SK-N-SH (cell line): ENCODE measurements around the gene SLC41A2. TPM values are rescaled to one million over a fixed set of nuclear protein-coding genes. Genes with fewer than 3 reads are reported as not detected.

Experiments
- CTCF ChIA-PET: fragments of 300-600, 350-600 bp; formaldehyde crosslinking; extraction: SDS; loops from one replicate; lab custom pipeline; 2021; lab: Yijun Ruan, JAX
- POLR2A ChIA-PET: fragments of 350-600 bp; sonication (Branson Sonifier 250); formaldehyde crosslinking; extraction: SDS; loops from one replicate; lab custom pipeline; 2020; ENCODE audit warnings: antibody characterized with exemption, inconsistent platforms; lab: Yijun Ruan, JAX
- DNase-seq: peaks from one replicate; pipeline ENCODE4 v3.0.0; 2012
- H2AFZ ChIP-seq: fragments of 200-600 bp; sonication (generic); 2 replicates; pipeline ENCODE4 v1.8.1; 2016; ENCODE audit warnings: antibody characterized with exemption, mild to moderate bottlenecking, low read depth
- H3F3A ChIP-seq: fragments of 200-600 bp; sonication (generic); replicated peaks from 2 replicates; pipeline ENCODE3; 2016; ENCODE audit warnings: antibody characterized with exemption, mild to moderate bottlenecking; ENCODE audit not compliant: insufficient read depth
- H3K27ac ChIP-seq, 2 experiments: fragments of 200-500 bp in 1 of 2; fragments of 200-600 bp in 1 of 2; sonication (Bioruptor generic) in 1 of 2; sonication (generic), shearing (Covaris generic) in 1 of 2; 2 replicates each; pipeline versions ENCODE4 v1.5.1 to v1.6.1; 2014 to 2016; ENCODE audit warnings: low read depth in 2 of 2, inconsistent platforms in 1 of 2, low read length in 1 of 2, mild to moderate bottlenecking in 1 of 2, mixed read lengths in 1 of 2
- H3K27me3 ChIP-seq: fragments of 200-600 bp; sonication (generic), shearing (Covaris generic); 2 replicates; pipeline ENCODE4 v1.6.1; 2016; ENCODE audit warnings: mixed run types; ENCODE audit not compliant: insufficient read depth
- H3K36me3 ChIP-seq, 2 experiments: fragments of 200-500 bp in 1 of 2; fragments of 200-600 bp in 1 of 2; sonication (Bioruptor generic) in 1 of 2; sonication (generic) in 1 of 2; replicated peaks in 1 of 2; 2 replicates each; pipeline versions ENCODE3 to v1.5.1; 2014 to 2016; ENCODE audit warnings: low read length in 1 of 2, mild to moderate bottlenecking in 1 of 2; ENCODE audit not compliant: insufficient read depth in 2 of 2, control insufficient read depth in 1 of 2
- H3K4me1 ChIP-seq, 2 experiments: fragments of 200-500 bp in 1 of 2; fragments of 200-600 bp in 1 of 2; sonication (Bioruptor generic) in 1 of 2; sonication (generic), shearing (Covaris generic) in 1 of 2; 2 replicates each; pipeline versions ENCODE4 v1.5.1 to v1.6.1; 2014 to 2016; ENCODE audit warnings: low read depth in 1 of 2, low read length in 1 of 2, mixed run types in 1 of 2; ENCODE audit not compliant: insufficient read depth in 2 of 2, control insufficient read depth in 1 of 2
- H3K4me2 ChIP-seq: fragments of 200-600 bp; sonication (generic), shearing (Covaris generic); 2 replicates; pipeline ENCODE4 v1.6.1; 2017; ENCODE audit warnings: mixed run types
- H3K4me3 ChIP-seq, 2 experiments: fragments of 200-500 bp in 1 of 2; fragments of 200-600 bp in 1 of 2; sonication (Bioruptor generic) in 1 of 2; sonication (generic), shearing (Covaris generic) in 1 of 2; 2 replicates each; pipeline versions ENCODE4 v1.5.1 to v1.8.1; 2014 to 2016; ENCODE audit warnings: low read depth in 2 of 2, inconsistent platforms in 1 of 2, low read length in 1 of 2, mild to moderate bottlenecking in 1 of 2, mixed read lengths in 1 of 2, moderate library complexity in 1 of 2
- H3K79me2 ChIP-seq: fragments of 200-600 bp; sonication (generic); 2 replicates; pipeline ENCODE4 v1.8.1; 2017; ENCODE audit warnings: mild to moderate bottlenecking; ENCODE audit not compliant: insufficient read depth
- H3K9ac ChIP-seq: fragments of 200-600 bp; sonication (generic); 2 replicates; pipeline ENCODE4 v1.6.1; 2017; ENCODE audit warnings: mixed run types
- H3K9me2 ChIP-seq: fragments of 200-600 bp; sonication (generic); 2 replicates; pipeline ENCODE4 v1.6.1; 2017; ENCODE audit warnings: mixed run types
- H3K9me3 ChIP-seq: fragments of 200-600 bp; sonication (generic); 2 replicates; pipeline ENCODE4 v1.6.1; 2017; ENCODE audit warnings: mixed run types, mild to moderate bottlenecking, moderate library complexity
- H4K20me1 ChIP-seq: fragments of 200-600 bp; sonication (generic); 2 replicates; pipeline ENCODE4 v1.6.1; 2017; ENCODE audit warnings: mild to moderate bottlenecking, mixed run types; ENCODE audit not compliant: insufficient read depth
- CHD2 ChIP-seq: fragments of 150-350 bp; IDR thresholded peaks from 2 replicates; pipeline ENCODE4 v1.6.1; 2018; ENCODE audit warnings: low read length; ENCODE audit not compliant: partially characterized antibody
- EP300 ChIP-seq, 2 experiments: IDR thresholded peaks; 2 replicates each; pipeline versions ENCODE4 v1.4.0 to v1.6.1; 2012; ENCODE audit warnings: borderline replicate concordance in 1 of 2, low read depth in 1 of 2, low read length in 1 of 2
- EZH2phosphoT487 ChIP-seq: fragments of 200-600 bp; sonication (generic); IDR thresholded peaks from 2 replicates; pipeline ENCODE4 v1.6.1; 2017; ENCODE audit warnings: low read depth, mixed run types, mild to moderate bottlenecking, antibody characterized with exemption, moderate library complexity, borderline replicate concordance
- FOSL2 ChIP-seq: IDR thresholded peaks from 2 replicates; pipeline ENCODE4 v1.4.0; 2012; ENCODE audit warnings: low read depth, mild to moderate bottlenecking, moderate library complexity, borderline replicate concordance
- FOXJ3 ChIP-seq: sonication (generic); formaldehyde crosslinking; IDR thresholded peaks from 2 replicates; pipeline ENCODE4 v1.5.1; 2020; ENCODE audit warnings: mild to moderate bottlenecking, missing genetic modification reagents
- FOXM1 ChIP-seq: IDR thresholded peaks from 2 replicates; pipeline ENCODE4 v1.4.0; 2012; ENCODE audit warnings: low read depth, mild to moderate bottlenecking
- MXI1 ChIP-seq: IDR thresholded peaks from 2 replicates; pipeline ENCODE4 v1.6.1; 2012; ENCODE audit warnings: mild to moderate bottlenecking, low read depth, low read length, improper control_type of control experiment
- NFIC ChIP-seq: IDR thresholded peaks from 2 replicates; pipeline ENCODE4 v1.4.0; 2012; ENCODE audit warnings: borderline replicate concordance
- POLR2AphosphoS5 ChIP-seq: IDR thresholded peaks from 2 replicates; pipeline ENCODE4 v1.6.1; 2012; ENCODE audit warnings: low read depth, low read length
- RAD21 ChIP-seq: IDR thresholded peaks from 2 replicates; pipeline ENCODE4 v1.6.1; 2012; ENCODE audit warnings: mild to moderate bottlenecking, low read length
- RCOR1 ChIP-seq: fragments of 150-350 bp; IDR thresholded peaks from 2 replicates; pipeline ENCODE4 v1.6.1; 2017; ENCODE audit warnings: antibody characterized with exemption, low read length
- RFX5 ChIP-seq: IDR thresholded peaks from 2 replicates; pipeline ENCODE4 v1.6.1; 2012; ENCODE audit warnings: mild to moderate bottlenecking, improper control_type of control experiment, low read length
- SIN3A ChIP-seq: IDR thresholded peaks from 2 replicates; pipeline ENCODE4 v1.6.1; 2012; ENCODE audit warnings: low read depth, mild to moderate bottlenecking, low read length, moderate library complexity, borderline replicate concordance
- SMC3 ChIP-seq: IDR thresholded peaks from 2 replicates; pipeline ENCODE4 v1.6.1; 2012; ENCODE audit warnings: low read depth, low read length, improper control_type of control experiment
- TAF1 ChIP-seq: IDR thresholded peaks from 2 replicates; pipeline ENCODE4 v1.6.1; 2012; ENCODE audit warnings: low read depth, mild to moderate bottlenecking, low read length, moderate library complexity, borderline replicate concordance
- TCF12 ChIP-seq: IDR thresholded peaks from 2 replicates; pipeline ENCODE4 v1.4.0; 2012
- TEAD4 ChIP-seq: IDR thresholded peaks from 2 replicates; pipeline ENCODE4 v1.4.0; 2012; ENCODE audit warnings: mild to moderate bottlenecking, borderline replicate concordance; ENCODE audit not compliant: insufficient read depth
- YY1 ChIP-seq: IDR thresholded peaks from 2 replicates; pipeline ENCODE4 v1.4.0; 2012; ENCODE audit warnings: low read depth, mild to moderate bottlenecking
- WGBS: methylation state at CpG from one replicate; pipeline ENCODE4 v1.1.6; 2017; ENCODE audit warnings: low lambda C conversion rate; 5-methylcytosine and 5-hydroxymethylcytosine counted together
- polyA plus RNA-seq, 3 experiments: library from polyadenylated mRNA; depleted of rRNA; stranded (reverse); fragments of >200 nt; gene quantifications; 2 replicates each; pipeline ENCODE4 v1.2.3, GENCODE V29; 2012
- TF ChIP-seq, protein P1 (sequence below): fragments of 150-350 bp; IDR thresholded peaks from 2 replicates; pipeline ENCODE4 v1.6.1; 2017; ENCODE audit warnings: antibody characterized with exemption, low read length, low read depth, borderline replicate concordance
- TF ChIP-seq, protein P2 (sequence below): fragments of 150-350 bp; IDR thresholded peaks from 2 replicates; pipeline ENCODE4 v1.6.1; 2016; ENCODE audit warnings: mild to moderate bottlenecking, low read depth, low read length

SLC41A2 gene
- polyA plus RNA-seq, 1 of the 3 experiments (the other 2 are of a cell fraction): 1.7 TPM

DNA sequence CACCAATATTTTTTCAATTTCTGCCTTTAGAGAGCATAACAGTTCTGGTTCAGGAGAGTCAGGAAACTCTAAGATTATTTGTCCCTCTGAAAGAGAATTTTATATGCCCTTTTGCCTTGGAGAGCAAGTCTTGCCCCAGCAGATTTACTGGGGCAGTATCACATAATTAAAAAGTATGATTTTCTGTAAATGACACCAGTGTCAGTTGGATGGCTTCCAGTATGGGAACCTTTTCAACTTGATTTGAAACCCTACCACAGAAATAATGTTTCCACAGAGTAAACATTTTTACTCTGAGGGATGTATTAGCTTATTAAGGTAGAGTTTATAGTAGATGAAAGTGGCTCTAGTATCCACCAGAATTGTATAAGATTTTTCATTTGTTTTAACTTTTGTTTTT is 43.4 kb upstream of the SLC41A2 start:
- no peak overlapping the region for H3K27ac ChIP-seq
- H3K79me2 ChIP-seq: no peaks in the 10 kb centered on the region
- H3K27me3 ChIP-seq: no peaks in the 10 kb centered on the region
- peaks cover 0 to 2% of the 10 kb centered on the region in 2 experiments; a peak in 1 of 4 replicates for H3K4me1 ChIP-seq
- no peak overlapping the region for H3K4me3 ChIP-seq
- no peak overlapping the region for H3K4me2 ChIP-seq
- H4K20me1 ChIP-seq: no peaks in the 10 kb centered on the region
- H3F3A ChIP-seq: no peaks in the 10 kb centered on the region
- no peaks in the 10 kb centered on the region for H3K9me2 ChIP-seq
- no peak for TF ChIP-seq EZH2phosphoT487
- no peak for TF ChIP-seq FOSL2
- H3K9ac ChIP-seq: no peak overlapping the region
- no peak overlapping the region for H2AFZ ChIP-seq
- H3K36me3 ChIP-seq: peaks cover 48 to 74% of the 10 kb centered on the region in 2 experiments
- H3K9me3 ChIP-seq: no peaks in the 10 kb centered on the region
- ChIA-PET CTCF (no interaction called here), POLR2A (no interaction called here)
- no peak for DNase-seq

GRCh38 chr12:104999347-104999685 is 41.2 kb upstream of the SLC41A2 start:
- H3K4me2 ChIP-seq: no peak overlapping the region
- H3K9me3 ChIP-seq: no peaks in the 10 kb centered on the region
- H4K20me1 ChIP-seq: no peaks in the 10 kb centered on the region
- peaks cover 0 to 2% of the 10 kb centered on the region in 2 experiments; a peak in 1 of 4 replicates for H3K4me1 ChIP-seq
- H3K27me3 ChIP-seq: no peaks in the 10 kb centered on the region
- CTCF ChIA-PET: no interaction called here
- H3K9ac ChIP-seq: no peak overlapping the region
- DNase-seq: no peak
- no peak overlapping the region for H3K4me3 ChIP-seq
- H2AFZ ChIP-seq: no peak overlapping the region
- peaks cover 55 to 81% of the 10 kb centered on the region in 2 experiments for H3K36me3 ChIP-seq
- POLR2A ChIA-PET: no interaction called here
- no peaks in the 10 kb centered on the region for H3K9me2 ChIP-seq
- no peak overlapping the region for H3K27ac ChIP-seq
- no peaks in the 10 kb centered on the region for H3K79me2 ChIP-seq
- H3F3A ChIP-seq: no peaks in the 10 kb centered on the region
- WGBS: 86% methylated on average over 5 of the region's 7 CpGs
- no peak for TF ChIP-seq MXI1
- no peak for TF ChIP-seq CHD2
- TF ChIP-seq TCF12: no peak
- TF ChIP-seq, protein P1, sequence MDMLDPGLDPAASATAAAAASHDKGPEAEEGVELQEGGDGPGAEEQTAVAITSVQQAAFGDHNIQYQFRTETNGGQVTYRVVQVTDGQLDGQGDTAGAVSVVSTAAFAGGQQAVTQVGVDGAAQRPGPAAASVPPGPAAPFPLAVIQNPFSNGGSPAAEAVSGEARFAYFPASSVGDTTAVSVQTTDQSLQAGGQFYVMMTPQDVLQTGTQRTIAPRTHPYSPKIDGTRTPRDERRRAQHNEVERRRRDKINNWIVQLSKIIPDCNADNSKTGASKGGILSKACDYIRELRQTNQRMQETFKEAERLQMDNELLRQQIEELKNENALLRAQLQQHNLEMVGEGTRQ: no peak
- TF ChIP-seq SIN3A: no peak
- no peak for TF ChIP-seq FOXM1
- no peak for TF ChIP-seq SMC3
- no peak for TF ChIP-seq TEAD4
- TF ChIP-seq, protein P2, sequence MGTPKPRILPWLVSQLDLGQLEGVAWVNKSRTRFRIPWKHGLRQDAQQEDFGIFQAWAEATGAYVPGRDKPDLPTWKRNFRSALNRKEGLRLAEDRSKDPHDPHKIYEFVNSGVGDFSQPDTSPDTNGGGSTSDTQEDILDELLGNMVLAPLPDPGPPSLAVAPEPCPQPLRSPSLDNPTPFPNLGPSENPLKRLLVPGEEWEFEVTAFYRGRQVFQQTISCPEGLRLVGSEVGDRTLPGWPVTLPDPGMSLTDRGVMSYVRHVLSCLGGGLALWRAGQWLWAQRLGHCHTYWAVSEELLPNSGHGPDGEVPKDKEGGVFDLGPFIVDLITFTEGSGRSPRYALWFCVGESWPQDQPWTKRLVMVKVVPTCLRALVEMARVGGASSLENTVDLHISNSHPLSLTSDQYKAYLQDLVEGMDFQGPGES: no peak
- no peak for TF ChIP-seq RFX5
- no peak for TF ChIP-seq YY1
- no peak for TF ChIP-seq FOXJ3
- TF ChIP-seq RCOR1: no peak
- TF ChIP-seq POLR2AphosphoS5: no peak
- no peak for TF ChIP-seq RAD21
- no peak for TF ChIP-seq TAF1
- TF ChIP-seq NFIC: no peak
- no peak for TF ChIP-seq EP300 (IDR thresholded peaks at IDR 0.05; ENCODE audit: borderline replicate concordance in 1 of 2, low read depth in 1 of 2, low read length in 1 of 2)
